Articular chondrocyte of knee joint (primary cell): Measurements from ENCODE around the gene PPID. TPM values are rescaled to one million over a fixed set of nuclear protein-coding genes. Genes with fewer than 3 reads are reported as not detected.

ENCODE experiments used
- small RNA-seq: library from RNA; depleted of rRNA; stranded (forward); fragments of <200 nt; gene quantifications from one replicate; pipeline ENCODE3, GENCODE V24; 2012
- total RNA-seq: library from RNA; depleted of rRNA; stranded (reverse); fragments of >200 nt; gene quantifications from 2 replicates; pipeline ENCODE4 v1.2.3, GENCODE V29; 2012

PPID gene
- total RNA-seq, result 17.5 and 27.3 TPM in 2 replicates

GRCh38 chr4:158722917-158723793, at the start of gene PPID:
PPID (minus strand) TSS chr4:158723396; CDS start chr4:158723288, 108 bp downstream.

DNA sequence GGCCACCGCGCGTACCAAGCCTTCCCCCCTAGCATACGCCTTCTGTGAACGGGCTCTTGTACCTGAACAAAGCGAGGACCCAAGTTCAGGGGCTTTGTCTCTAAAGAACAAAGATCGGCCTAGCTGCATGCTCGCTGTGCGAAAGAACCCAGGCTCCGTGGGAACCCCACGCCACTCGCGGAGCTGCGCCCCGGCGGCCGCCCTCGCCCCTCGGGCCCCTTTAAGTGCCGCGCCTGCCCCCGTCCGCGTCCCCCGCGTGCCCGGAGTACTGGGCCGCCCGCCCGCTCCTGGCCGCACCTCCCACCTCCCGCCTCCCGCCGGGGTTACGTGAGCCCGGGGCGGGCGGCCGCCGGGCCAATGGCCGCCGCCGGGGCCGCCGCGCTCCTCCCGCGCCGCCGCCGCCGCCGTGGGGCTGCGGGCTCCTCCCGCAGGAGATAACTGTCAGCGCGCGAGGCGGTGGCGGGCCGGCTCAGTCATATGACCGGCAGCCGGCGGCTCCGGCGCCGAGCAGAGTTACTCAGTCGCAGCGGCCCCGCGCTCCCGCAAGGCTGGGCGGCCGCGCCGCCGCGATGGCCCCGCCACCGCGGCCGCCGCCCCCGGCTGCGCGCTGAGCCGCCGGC, 45.5 kb upstream of the PPID start, which contains the start of gene FNIP2:
Gene FNIP2, plus strand, starts transcription at position 472 of the 620 bp plus-strand sequence. CDS start 187 bp downstream, outside the sequence.

GRCh38 chr4:158671915-158672806, 51.0 kb downstream of the PPID start, which contains the start of gene ETFDH:
ETFDH (plus strand) TSS chr4:158672296; CDS start chr4:158672457, 161 bp downstream.

GRCh38 chr4:158671665-158671914, 51.6 kb downstream of the PPID start, which contains the start of gene C4orf46:
C4orf46 (minus strand) TSS chr4:158671887; CDS start chr4:158671801, 86 bp downstream.

Small RNA genes within 50 kb of the gene (small RNA-seq; reads per million reads assigned to genes)
- not detected for gene RF00012

Other genes starting within 250 kb of the PPID start
- 0.13 and 0.97 TPM in 2 replicates for gene RXFP1, start 201.5 kb downstream of the PPID start, total RNA-seq
- 17.8 and 37.0 TPM in 2 replicates for gene C4orf46, start 51.5 kb downstream of the PPID start, total RNA-seq
- 33.7 and 44.6 TPM in 2 replicates for gene ETFDH, start 51.1 kb downstream of the PPID start, total RNA-seq
- 79.6 and 96.2 TPM in 2 replicates for gene FNIP2, start 45.6 kb upstream of the PPID start, total RNA-seq